ENCODE data around the gene EPS15. TPM values are rescaled to one million over a fixed set of nuclear protein-coding genes. Genes with fewer than 3 reads are reported as not detected.
"Not testable (repeated sequence)": the region's sequence is repeated elsewhere in the genome, so short reads cannot be mapped to it uniquely, and the experiment has no call there.

The EPS15 gene
- polyA plus RNA-seq, 3 donors, result 41.1 to 44.9 (median 41.6) TPM

GRCh38 chr1:51549016-51549619 is 30.1 kb upstream of the EPS15 start:
- DNase-seq (ENCODE audit: low read depth in 3 of 3, low spot score in 2 of 3), result no peak

- DNase-seq (ENCODE audit: low read depth in 3 of 3, low spot score in 2 of 3), result no peak
Measured at GRCh38 chr1:51543858-51544257, 24.8 kb upstream of the EPS15 start.

DNA sequence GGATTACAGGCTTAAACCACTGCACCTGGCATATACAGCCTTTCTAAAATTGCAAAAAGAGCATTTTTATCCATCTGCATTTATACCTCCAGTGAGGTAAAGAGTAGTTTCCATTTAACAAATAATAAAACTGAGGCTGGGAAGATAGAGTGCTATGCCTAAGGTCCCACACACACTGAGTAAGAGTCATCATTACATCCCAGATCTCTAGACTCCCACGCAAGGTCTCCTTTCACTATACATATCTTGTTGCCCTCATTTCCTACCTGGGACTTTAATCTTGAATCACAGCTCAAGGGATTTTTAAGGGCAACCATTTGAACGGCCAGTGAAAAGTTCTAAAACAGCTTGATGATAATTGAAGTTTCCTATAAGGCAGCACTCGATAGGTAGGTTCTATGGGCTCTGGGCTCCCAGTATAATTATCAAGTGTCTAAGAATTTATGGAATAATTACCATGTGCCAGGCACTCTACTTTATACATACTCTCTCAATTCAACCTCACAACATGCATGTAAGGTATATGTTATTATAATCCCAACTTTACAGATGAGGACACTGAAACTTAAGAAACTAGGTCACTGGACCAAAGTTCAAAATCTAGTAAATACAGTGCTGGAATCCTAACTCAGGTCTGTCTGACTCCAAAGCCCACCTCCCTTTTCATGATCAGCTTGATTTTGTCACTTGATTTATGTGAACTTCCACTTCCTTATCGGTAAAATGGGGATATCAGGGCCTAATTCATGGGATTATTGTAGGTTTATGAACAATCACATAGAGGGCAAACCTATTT is 23.3 kb upstream of the EPS15 start:
- no peak for DNase-seq (ENCODE audit: low read depth in 3 of 3, low spot score in 2 of 3)

DNA sequence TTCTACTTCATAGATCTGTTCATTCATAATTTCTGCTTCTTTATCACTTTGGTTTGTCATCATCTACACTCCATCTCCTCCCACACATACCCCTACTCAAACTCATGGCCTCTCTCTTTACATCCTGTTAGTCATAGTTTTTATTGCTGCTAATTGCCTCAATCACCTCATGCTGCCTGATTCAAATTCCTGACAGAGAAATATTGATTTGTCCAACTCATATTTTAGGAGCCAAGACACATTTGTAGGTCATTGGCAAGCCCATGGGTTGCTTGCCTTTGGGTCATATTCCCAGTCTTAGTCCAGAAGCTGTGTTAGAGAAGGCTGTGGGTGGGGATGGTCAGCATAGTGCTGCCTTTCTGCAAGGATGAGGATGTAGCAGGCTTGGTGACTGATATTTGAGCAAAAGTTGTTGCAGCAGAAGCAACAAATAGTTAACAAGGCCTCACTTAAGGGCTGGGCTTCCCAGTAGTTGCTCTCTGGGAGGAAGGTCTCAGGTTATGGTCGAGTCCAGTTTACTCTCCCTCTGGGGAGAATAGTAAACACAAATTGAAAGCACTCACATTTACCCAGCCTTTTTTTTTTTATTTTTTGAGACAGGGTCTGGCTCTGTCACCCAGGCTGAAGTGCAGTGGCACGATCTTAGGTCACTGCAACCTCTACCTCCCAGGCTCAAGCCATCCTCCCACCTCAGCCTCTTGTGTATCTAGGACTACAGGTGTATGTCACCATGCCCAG is 22.4 kb upstream of the EPS15 start:
- DNase-seq (ENCODE audit: low read depth in 3 of 3, low spot score in 2 of 3), result no peak

GRCh38 chr1:51537568-51537967 is 18.5 kb upstream of the EPS15 start:
- no peak for DNase-seq (ENCODE audit: low read depth in 3 of 3, low spot score in 2 of 3)

GRCh38 chr1:51535006-51535592 is 16.0 kb upstream of the EPS15 start:
- peak in 1 of 3 donors; percentile 36 for DNase-seq (ENCODE audit: low read depth in 3 of 3, low spot score in 2 of 3)

GRCh38 chr1:51534447-51534846 is 15.4 kb upstream of the EPS15 start:
- no peak for DNase-seq (ENCODE audit: low read depth in 3 of 3, low spot score in 2 of 3)

GRCh38 chr1:51532853-51533252 is 13.8 kb upstream of the EPS15 start:
- no peak for DNase-seq (ENCODE audit: low read depth in 3 of 3, low spot score in 2 of 3)

DNA sequence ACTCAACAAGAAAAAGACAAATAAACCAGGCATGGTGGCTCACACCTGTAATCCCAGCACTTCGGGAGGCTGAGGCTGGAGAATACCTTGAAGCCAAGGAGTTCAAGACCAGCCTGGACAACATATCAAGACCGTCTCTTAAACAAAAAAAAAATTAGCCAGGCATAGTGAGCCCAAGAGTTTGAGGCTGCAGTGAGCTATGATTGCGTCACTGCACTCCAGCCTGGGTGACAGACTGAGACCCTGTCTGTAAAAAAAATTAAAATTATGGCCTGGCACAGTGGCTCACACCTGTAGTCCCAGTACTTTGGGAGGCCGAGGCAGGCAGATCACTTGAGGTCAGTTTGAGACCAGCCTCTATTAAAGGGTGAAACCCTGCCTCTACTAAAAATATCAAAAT is 11.4 kb upstream of the EPS15 start:
- not testable (repeated sequence) for DNase-seq (ENCODE audit: low read depth in 3 of 3, low spot score in 2 of 3)

DNA sequence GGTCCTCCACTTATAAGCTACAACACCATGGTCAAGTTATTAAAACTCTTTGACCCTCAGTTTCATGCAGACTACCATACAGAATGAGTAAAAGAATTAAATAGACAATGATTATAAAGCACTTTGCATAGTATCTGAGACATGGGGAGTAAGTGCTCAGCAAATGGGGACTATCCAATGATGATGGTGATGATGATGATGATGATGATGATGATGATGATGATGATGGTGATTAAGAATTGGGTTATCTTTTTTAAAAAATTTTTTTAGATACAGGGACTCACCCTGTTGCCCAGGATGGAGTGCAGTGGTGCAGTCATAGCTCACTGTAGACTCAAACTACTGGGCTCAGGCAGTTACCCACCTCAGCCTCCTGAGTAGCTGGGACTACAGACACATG is 8.1 kb upstream of the EPS15 start:
- no peak for DNase-seq (ENCODE audit: low read depth in 3 of 3, low spot score in 2 of 3)

GRCh38 chr1:51526248-51526647 is 7.2 kb upstream of the EPS15 start:
- DNase-seq (ENCODE audit: low read depth in 3 of 3, low spot score in 2 of 3), result no peak

DNA sequence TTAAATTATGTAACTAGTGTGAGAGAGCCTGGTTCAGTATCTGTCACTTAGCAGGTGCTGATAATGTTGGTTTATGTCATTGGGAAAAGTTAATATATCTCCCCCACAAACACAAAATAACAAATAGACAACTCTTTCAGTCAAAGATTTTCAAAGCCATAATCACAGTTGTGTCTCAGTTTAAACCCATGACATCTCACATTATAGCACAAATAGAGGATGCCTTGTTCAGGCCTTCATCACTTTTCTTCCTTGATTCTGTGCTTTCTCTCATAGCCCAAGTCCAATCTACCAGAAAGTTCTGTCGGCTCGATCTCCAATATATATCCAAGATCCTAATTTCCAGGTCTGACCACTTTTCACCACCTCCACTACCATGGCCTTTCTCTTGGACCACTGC is 6.2 kb upstream of the EPS15 start:
- no peak for DNase-seq (ENCODE audit: low read depth in 3 of 3, low spot score in 2 of 3)

DNA sequence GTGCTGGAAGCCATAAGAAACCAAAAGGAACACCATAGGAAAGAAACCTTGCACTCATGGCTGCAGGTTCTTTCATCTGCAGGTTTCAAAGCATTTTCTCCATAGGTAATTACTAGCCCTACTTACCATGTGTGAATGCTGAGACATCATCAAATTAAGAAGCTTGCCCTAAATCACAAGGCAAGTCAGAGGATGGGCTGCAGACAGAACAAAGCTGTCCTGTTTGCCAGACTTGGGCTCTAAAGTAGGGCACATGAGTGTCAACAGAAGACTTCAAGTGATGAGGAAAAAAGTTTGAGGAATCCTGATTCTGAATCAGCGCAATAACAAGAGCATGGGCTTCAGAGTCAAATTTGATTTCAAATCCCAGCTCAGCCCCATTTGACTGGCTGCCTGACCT is 5.8 kb upstream of the EPS15 start:
- no peak for DNase-seq (ENCODE audit: low read depth in 3 of 3, low spot score in 2 of 3)

GRCh38 chr1:51523931-51524330 is 4.9 kb upstream of the EPS15 start:
- no peak for DNase-seq (ENCODE audit: low read depth in 3 of 3, low spot score in 2 of 3)

- DNase-seq (ENCODE audit: low read depth in 3 of 3, low spot score in 2 of 3), result no peak
Measured at GRCh38 chr1:51520700-51521248, 1.7 kb upstream of the EPS15 start.

- no peak for DNase-seq (ENCODE audit: low read depth in 3 of 3, low spot score in 2 of 3)
Measured at GRCh38 chr1:51519865-51520699, 1.0 kb upstream of the EPS15 start.

DNA sequence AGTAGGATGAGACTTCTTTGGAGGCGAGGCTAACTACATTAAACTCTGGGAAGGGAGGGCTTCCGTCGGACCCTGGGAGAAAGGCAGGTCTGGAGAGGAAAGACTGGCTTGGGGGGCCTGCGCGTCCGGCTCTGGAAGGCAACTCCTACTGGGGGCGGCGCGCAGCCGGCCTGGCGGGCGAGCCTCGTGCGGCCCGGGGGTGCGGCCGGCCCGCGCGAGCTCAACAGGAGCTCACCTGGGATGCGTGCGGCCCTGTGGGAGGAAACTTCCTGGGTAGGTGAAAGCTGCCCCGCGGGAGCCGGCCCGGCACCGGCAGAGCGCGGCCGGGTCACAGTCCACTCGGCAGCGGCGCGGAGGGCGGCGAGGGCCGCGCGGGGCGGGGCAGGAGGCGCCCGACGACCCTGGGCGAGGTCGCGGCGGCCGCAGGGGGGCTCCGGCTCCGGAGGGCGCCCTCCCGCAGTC is 449 bp downstream of the EPS15 start:
- DNase-seq (ENCODE audit: low read depth in 3 of 3, low spot score in 2 of 3), result peak in 1 of 3 donors; percentile 19

- DNase-seq (ENCODE audit: low read depth in 3 of 3, low spot score in 2 of 3), result peak in 1 of 3 donors; percentile 32
Measured at GRCh38 chr1:51518033-51518585, 957 bp downstream of the EPS15 start.

GRCh38 chr1:51517361-51518032 is 1.6 kb downstream of the EPS15 start:
- no peak for DNase-seq (ENCODE audit: low read depth in 3 of 3, low spot score in 2 of 3)
